SK-N-SH treated with all-trans-retinoic acid at 6 μM for 48 hours (cell line): ENCODE data around the gene PLD1.

ENCODE experiments used
- ARNTL ChIP-seq: fragments of 450-650 bp; formaldehyde crosslinking; IDR thresholded peaks from 2 replicates; pipeline ENCODE4 v1.5.0; 2020; ENCODE audit warnings: low read depth, mild to moderate bottlenecking, moderate library complexity, borderline replicate concordance
- GLIS3 ChIP-seq: fragments of 250-450 bp; sonication (Bioruptor Pico); IDR thresholded peaks from 2 replicates; pipeline ENCODE4 v1.5.0; 2020; ENCODE audit warnings: mild to moderate bottlenecking, moderate library complexity
- ISL1 ChIP-seq: fragments of 250-450 bp; sonication (Bioruptor Pico); IDR thresholded peaks from 2 replicates; pipeline ENCODE4 v2.1.2; 2022; ENCODE audit warnings: mild to moderate bottlenecking, moderate library complexity
- PATZ1 ChIP-seq: fragments of 250-450 bp; sonication (Bioruptor Pico); IDR thresholded peaks from 2 replicates; pipeline ENCODE4 v1.8.0; 2020; ENCODE audit warnings: mild to moderate bottlenecking, moderate library complexity, borderline replicate concordance
- TCF4 ChIP-seq: fragments of 250-450 bp; sonication (Bioruptor Pico); IDR thresholded peaks from 2 replicates; pipeline ENCODE4 v1.8.0; 2021; ENCODE audit warnings: mild to moderate bottlenecking, moderate library complexity, borderline replicate concordance
- TSHZ2 ChIP-seq: fragments of 250-450 bp; sonication (Bioruptor Pico); IDR thresholded peaks from 2 replicates; pipeline ENCODE4 v1.5.0; 2020; ENCODE audit warnings: mild to moderate bottlenecking, moderate library complexity
- ZNF565 ChIP-seq: fragments of 450-650 bp; formaldehyde crosslinking; conservative IDR thresholded peaks from 2 replicates; pipeline ENCODE4 v1.5.0; 2020; ENCODE audit warnings: low read depth, mild to moderate bottlenecking, moderate library complexity
- TF ChIP-seq, protein P1 (sequence below): fragments of 250-450 bp; sonication (Bioruptor Pico); IDR thresholded peaks from 2 replicates; pipeline ENCODE4 v1.5.1; 2021; ENCODE audit warnings: mild to moderate bottlenecking, moderate library complexity

- TF ChIP-seq PATZ1 (no peak), ZNF565 (no peak), ARNTL (CRISPR knock-in tag) (no peak), TCF4 (CRISPR knock-in tag) (no peak), TSHZ2 (CRISPR knock-in tag) (no peak), GLIS3 (no peak), ISL1 (CRISPR knock-in tag) (no peak)
- TF ChIP-seq, protein P1, sequence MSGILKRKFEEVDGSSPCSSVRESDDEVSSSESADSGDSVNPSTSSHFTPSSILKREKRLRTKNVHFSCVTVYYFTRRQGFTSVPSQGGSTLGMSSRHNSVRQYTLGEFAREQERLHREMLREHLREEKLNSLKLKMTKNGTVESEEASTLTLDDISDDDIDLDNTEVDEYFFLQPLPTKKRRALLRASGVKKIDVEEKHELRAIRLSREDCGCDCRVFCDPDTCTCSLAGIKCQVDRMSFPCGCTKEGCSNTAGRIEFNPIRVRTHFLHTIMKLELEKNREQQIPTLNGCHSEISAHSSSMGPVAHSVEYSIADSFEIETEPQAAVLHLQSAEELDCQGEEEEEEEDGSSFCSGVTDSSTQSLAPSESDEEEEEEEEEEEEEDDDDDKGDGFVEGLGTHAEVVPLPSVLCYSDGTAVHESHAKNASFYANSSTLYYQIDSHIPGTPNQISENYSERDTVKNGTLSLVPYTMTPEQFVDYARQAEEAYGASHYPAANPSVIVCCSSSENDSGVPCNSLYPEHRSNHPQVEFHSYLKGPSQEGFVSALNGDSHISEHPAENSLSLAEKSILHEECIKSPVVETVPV (CRISPR knock-in tag): no peak
Observed at GRCh38 chr3:171847595-171848259, 37.4 kb upstream of the PLD1 start.
